LNCaP clone FGC (cell line): ENCODE data around the gene RNPEPL1.

Experiments
- DNase-seq: peaks from one replicate; pipeline ENCODE4 v3.0.0-alpha.2; 2011; ENCODE audit warnings: low read depth
- H3K4me3 ChIP-seq: 2 replicates; pipeline ENCODE4 v1.5.1; 2011; ENCODE audit warnings: mild to moderate bottlenecking, low read depth, low read length, control low read depth
- CTCF ChIP-seq: IDR thresholded peaks from 2 replicates; pipeline ENCODE4 v1.5.1; 2012; ENCODE audit warnings: mild to moderate bottlenecking; ENCODE audit not compliant: control insufficient read depth, insufficient read depth; ENCODE audit errors: extremely low read depth

The RNPEPL1 gene

GRCh38 chr2:240522406-240522805, 45.9 kb upstream of the RNPEPL1 start:
- TF ChIP-seq CTCF: no peak
- no peak for DNase-seq
- no peak overlapping the region for H3K4me3 ChIP-seq

- TF ChIP-seq CTCF: no peak
- no peak for DNase-seq
- H3K4me3 ChIP-seq: no peak overlapping the region
These were observed 44.6 kb upstream of the RNPEPL1 start for GRCh38 chr2:240523451-240524281.

GRCh38 chr2:240524963-240525718, 43.1 kb upstream of the RNPEPL1 start:
- no peak overlapping the region for H3K4me3 ChIP-seq
- TF ChIP-seq CTCF: no peak

DNA sequence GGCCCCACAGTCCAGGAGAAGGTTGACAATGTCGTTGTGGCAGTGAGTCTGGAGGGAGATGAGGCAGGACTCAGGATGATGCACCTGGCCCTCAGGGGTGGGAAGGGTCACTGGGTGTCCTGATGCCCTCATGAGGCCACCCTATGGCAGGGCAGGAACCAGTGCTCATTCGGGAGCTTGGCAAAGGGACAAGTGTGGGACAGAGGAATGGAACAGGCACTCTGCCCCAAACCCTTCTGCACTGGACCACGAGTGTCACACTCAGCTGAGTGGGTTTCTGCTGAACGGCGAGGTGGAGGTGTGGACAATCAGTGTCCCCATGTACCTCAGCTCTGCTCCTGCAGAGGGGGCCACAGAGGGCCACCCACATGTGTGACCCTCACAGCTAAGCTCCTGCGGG, 42.5 kb upstream of the RNPEPL1 start:
- no peak for DNase-seq
- H3K4me3 ChIP-seq: no peak overlapping the region
- no peak for TF ChIP-seq CTCF

More at GRCh38 chr2:240524963-240525718, 43.1 kb upstream of the RNPEPL1 start:
- no peak for DNase-seq

DNA sequence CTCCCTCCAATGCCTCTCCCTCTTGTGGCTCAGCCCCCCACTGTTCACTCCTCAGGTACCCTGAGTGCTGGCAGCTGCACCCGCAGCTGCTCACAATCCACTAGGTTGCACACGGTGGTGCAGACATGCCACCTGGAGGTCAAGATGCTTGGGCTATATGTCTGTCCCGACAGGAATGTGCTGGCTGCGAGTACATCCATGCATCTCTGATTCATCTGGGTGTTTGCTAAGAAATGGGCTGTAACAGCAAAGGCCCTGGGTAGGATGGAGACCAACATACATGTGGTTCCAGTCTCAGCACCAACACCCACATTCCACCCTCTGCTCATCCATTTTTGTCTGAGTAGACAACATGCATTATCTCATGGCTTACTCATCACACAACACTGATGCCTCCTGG, 41.8 kb upstream of the RNPEPL1 start:
- no peak overlapping the region for H3K4me3 ChIP-seq
- no peak for DNase-seq
- TF ChIP-seq CTCF: no peak

GRCh38 chr2:240527153-240527750, 41.0 kb upstream of the RNPEPL1 start:
- no peak for DNase-seq
- no peak for TF ChIP-seq CTCF
- no peak overlapping the region for H3K4me3 ChIP-seq
